ENCODE data around the gene KRTAP2-3. TPM values are rescaled to one million over a fixed set of nuclear protein-coding genes. Genes with fewer than 3 reads are reported as not detected.
"Not testable (repeated sequence)": the region's sequence is repeated elsewhere in the genome, so short reads cannot be mapped to it uniquely, and the experiment has no call there.

The KRTAP2-3 gene
- total RNA-seq, 1 experiment from 2014 or later: not detected

GRCh38 chr17:41034346-41034935 lies 25.5 kb downstream of the KRTAP2-3 start, which contains the start of gene KRTAP1-3:
KRTAP1-3 (minus strand) TSS chr17:41034874; CDS start chr17:41034821, 53 bp downstream.
- DNase-seq (ENCODE audit: low read depth): not testable (repeated sequence)

- DNase-seq (ENCODE audit: low read depth): no peak
These were observed 30.2 kb downstream of the KRTAP2-3 start, which contains the start of gene KRTAP1-4 for GRCh38 chr17:41029633-41030245. KRTAP1-4 (minus strand) TSS chr17:41030195; CDS start chr17:41030078, 117 bp downstream.

DNA sequence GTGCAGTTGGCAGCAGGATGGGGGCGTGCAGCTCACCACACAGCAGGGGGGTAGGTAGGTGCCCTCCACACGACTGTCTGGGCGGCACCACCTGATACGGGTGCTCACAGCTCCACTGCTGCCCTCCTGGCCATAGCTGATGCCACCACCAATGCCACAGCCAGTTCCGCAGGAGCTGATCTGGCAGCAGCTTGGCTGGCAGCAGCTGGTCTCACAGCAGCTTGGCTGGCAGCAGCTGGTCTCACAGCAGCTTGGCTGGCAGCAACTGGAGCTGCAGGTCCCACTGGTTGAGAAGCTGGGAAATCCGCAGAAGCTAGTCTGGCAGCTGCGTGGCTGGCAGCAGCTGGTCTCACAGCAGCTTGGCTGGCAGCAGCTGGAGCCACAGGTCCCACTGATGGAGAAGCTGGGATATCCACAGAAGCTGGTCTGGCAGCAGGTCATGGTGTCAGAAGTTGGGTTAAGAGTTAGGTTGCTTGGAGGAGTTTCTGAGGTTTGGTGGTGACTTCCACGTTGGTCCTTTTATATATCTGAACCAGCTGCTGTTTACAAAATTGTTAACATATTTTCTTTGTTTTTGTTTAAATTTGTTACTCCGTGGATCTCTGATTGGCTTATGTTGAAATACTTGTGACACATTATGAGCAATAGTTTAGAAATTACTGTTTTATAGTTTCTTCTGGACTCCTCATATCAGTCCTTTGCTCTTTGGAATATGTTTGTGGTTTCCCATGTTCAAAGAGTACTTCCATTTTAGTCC lies 33.0 kb downstream of the KRTAP2-3 start, which contains the start of gene KRTAP1-5:
TSS of gene KRTAP1-5 (minus strand) at position 494 of the 757 bp plus-strand sequence. CDS start at position 441, 53 bp downstream.
- DNase-seq (ENCODE audit: low read depth): peak; percentile 79

- DNase-seq (ENCODE audit: low read depth): no peak
These were observed 35.2 kb downstream of the KRTAP2-3 start for GRCh38 chr17:41024697-41025096.

- DNase-seq (ENCODE audit: low read depth): no peak
These were observed 39.6 kb downstream of the KRTAP2-3 start for GRCh38 chr17:41020336-41020735.

DNA sequence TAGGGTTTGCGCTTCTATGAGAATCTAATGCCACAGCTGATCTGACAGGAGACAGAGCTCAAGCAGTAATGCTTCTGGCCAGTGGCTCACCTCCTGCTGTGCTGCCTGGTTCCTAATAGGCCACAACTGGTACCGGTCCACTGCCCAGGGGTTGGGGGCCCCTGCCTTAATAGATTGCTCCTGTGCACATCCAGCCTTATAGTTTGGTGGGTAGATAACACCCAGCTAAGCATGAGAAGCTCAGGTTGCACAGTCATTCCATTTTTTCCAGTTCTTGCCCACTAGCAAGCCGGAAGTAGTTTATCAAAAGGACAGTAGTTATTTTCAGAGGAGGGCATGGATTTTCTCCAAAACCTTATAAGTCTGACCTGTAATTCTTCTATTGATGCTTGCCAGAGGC lies 40.5 kb downstream of the KRTAP2-3 start:
- DNase-seq (ENCODE audit: low read depth): no peak

DNA sequence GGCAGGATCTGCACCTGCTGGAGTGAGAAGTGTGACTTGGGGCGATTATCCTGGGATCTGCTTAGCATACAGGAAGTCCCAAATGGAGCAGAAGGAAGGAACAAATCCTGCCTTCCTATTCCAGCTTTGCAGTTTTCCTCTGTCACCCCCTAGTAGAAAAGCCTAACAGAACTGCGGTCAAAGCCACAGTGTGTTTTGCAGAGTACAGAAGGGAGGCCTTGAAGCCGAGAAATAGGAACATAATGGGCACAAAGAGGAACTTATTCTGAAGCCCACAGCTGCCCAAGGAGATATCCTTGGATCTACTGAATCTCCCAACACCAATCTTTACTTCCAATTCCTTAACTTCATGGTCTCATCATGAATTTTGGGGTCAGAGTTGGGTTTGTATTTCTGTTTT lies 41.4 kb downstream of the KRTAP2-3 start:
- no peak for DNase-seq (ENCODE audit: low read depth)

DNA sequence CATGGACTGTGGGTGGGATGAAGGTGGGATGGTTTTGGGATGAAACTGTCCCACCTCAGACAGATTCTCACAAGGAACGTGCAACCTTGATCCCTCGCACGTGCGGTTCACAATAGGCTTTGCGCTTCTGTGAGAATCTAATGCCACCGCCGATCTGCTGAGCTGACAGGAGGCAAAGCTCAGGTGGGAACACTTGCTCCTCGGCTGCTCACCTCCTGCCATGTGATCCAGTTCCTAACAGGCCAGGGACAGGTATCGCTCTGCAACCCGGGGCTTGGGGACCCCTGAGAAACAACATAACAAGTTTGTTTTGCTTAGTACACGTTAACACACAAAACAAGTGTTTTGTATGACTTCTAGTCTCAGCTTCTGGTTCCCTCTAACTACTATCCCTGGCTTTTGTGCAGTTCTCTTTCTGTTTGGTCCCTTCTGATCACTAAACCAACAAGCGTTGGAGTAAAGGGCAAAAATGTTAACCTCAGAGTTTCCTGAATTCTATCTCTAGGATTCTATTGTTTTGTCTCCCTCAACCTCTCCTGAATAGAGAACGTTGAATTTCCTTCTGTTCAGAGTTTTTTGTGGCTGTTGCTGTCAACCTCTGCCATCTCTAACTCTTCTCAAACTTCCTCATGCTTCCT lies 43.2 kb downstream of the KRTAP2-3 start:
- no peak for DNase-seq (ENCODE audit: low read depth)

DNA sequence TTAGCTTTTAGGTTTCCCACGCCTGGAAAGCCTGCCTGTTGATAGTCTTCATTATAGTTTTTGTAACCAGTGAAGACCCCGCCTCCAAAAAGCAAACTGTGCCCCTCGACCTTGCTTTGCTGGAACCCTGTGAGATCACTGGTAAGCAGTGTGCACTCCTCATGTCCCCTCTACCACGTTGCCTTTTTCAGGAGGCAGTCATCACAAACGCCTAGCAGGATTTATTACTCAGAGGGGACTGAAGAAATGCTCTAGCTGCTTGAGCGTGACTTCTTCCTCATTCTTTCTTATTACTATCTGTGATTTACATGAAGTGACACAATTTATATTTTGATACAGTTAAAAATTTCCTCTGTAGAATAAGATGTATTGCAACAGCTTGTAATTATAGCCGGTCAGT lies 44.5 kb downstream of the KRTAP2-3 start:
- no peak for DNase-seq (ENCODE audit: low read depth)

DNA sequence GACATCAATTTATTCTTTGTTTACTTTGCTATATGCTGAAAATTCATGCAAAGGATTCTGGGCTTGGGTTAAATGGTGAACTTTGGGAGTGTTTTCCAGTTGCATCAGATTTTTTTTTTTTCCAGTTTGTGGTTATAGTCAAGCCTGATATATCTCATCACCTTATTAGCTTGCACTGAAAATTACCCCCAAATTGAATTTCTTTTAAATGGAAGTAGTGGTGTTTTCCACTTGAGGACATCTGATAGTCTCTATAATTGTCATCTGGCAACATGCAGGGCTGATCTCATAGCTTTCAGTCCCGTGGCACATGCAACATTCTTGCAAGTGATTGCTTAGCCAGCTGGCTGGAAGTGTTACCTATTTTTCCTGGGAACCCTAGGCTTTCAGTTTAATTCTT lies 46.3 kb downstream of the KRTAP2-3 start:
- no peak for DNase-seq (ENCODE audit: low read depth)

GRCh38 chr17:41013181-41013580 lies 46.7 kb downstream of the KRTAP2-3 start:
- peak; percentile 4 for DNase-seq (ENCODE audit: low read depth)

- DNase-seq (ENCODE audit: low read depth): no peak
These were observed 47.4 kb downstream of the KRTAP2-3 start for GRCh38 chr17:41012326-41013120.

DNA sequence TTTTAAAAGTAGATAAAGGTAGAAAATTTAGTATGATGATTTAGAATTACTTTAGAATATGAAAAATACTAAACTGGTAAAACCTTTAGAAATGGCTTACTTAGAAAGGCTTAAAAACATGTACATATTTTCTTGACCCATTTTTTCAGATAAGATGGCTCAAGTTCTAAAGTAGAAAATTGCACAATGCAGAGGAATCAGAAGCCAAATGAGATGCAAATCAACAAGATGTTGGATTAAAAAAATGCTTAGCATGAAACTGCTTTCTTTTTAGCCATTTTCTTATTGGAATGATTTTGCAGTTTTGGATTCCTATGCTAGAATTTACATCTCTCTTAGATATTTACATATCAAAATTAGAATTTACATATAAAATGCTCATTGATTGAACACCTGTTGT lies 49.5 kb downstream of the KRTAP2-3 start:
- no peak for DNase-seq (ENCODE audit: low read depth)

DNA sequence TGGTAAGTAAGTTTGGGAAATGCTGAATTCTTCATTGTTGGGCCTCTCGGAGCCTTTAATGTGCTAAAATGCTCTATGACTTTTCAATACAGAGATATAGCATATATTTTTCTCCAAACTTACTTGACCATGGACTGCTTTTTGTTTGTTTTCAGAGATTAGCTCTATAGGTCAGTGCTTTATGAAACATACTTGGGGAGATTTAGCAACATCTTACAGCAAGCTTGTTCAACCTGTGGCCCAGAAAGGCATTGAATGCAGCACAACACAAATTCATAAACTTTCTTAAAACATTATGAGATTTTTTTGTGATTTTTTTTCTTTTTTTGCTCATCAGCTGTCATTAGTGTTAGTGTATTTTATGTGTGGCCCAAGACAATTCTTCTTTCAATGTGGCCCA lies 50.0 kb downstream of the KRTAP2-3 start:
- DNase-seq (ENCODE audit: low read depth): no peak

GRCh38 chr17:41009301-41009760 lies 50.6 kb downstream of the KRTAP2-3 start:
- DNase-seq (ENCODE audit: low read depth): no peak

Other genes with a start within 250 kb of the KRTAP2-3 start
- gene KRT10, start 237.5 kb downstream of the KRTAP2-3 start, total RNA-seq (2014; rRNA removed; shearing (Covaris generic)): 19.7 and 26.7 TPM in 2 replicates
- not detected in 2 replicates for gene KRT12, start 192.9 kb downstream of the KRTAP2-3 start, total RNA-seq (2014; rRNA removed; shearing (Covaris generic))
- not detected in 2 replicates for gene KRT20, start 174.9 kb downstream of the KRTAP2-3 start, total RNA-seq (2014; rRNA removed; shearing (Covaris generic))
- 0.20 TPM in 1 of 2 replicates, not detected in the other for gene KRT23, start 122.5 kb downstream of the KRTAP2-3 start, total RNA-seq (2014; rRNA removed; shearing (Covaris generic))
- 0.24 TPM in 1 of 2 replicates, not detected in the other for gene KRT39, start 93.2 kb downstream of the KRTAP2-3 start, total RNA-seq (2014; rRNA removed; shearing (Covaris generic))
- not detected in 2 replicates for gene KRT40, start 75.8 kb downstream of the KRTAP2-3 start, total RNA-seq (2014; rRNA removed; shearing (Covaris generic))
- gene KRTAP3-3, start 66.0 kb downstream of the KRTAP2-3 start, total RNA-seq (2014; rRNA removed; shearing (Covaris generic)): not detected in 2 replicates
- not detected in 2 replicates for gene KRTAP3-2, start 60.2 kb downstream of the KRTAP2-3 start, total RNA-seq (2014; rRNA removed; shearing (Covaris generic))
- not detected in 2 replicates for gene KRTAP3-1, start 51.0 kb downstream of the KRTAP2-3 start, total RNA-seq (2014; rRNA removed; shearing (Covaris generic))
- not detected in 2 replicates for gene KRTAP1-5, start 32.9 kb downstream of the KRTAP2-3 start, total RNA-seq (2014; rRNA removed; shearing (Covaris generic))
- not detected in 2 replicates for gene KRTAP1-4, start 29.9 kb downstream of the KRTAP2-3 start, total RNA-seq (2014; rRNA removed; shearing (Covaris generic))
- gene KRTAP1-3, start 25.2 kb downstream of the KRTAP2-3 start, total RNA-seq (2014; rRNA removed; shearing (Covaris generic)): not detected in 2 replicates
- gene KRTAP1-1, start 18.7 kb downstream of the KRTAP2-3 start, total RNA-seq (2014; rRNA removed; shearing (Covaris generic)): not detected in 2 replicates
- 0.48 TPM in 1 of 2 replicates, not detected in the other for gene KRTAP2-1, start 12.8 kb downstream of the KRTAP2-3 start, total RNA-seq (2014; rRNA removed; shearing (Covaris generic))
- not detected in 2 replicates for gene KRTAP2-2, start 4.9 kb downstream of the KRTAP2-3 start, total RNA-seq (2014; rRNA removed; shearing (Covaris generic))
- gene KRTAP2-4, start 5.8 kb upstream of the KRTAP2-3 start, total RNA-seq (2014; rRNA removed; shearing (Covaris generic)): not detected in 2 replicates
- not detected in 2 replicates for gene KRTAP4-7, start 24.0 kb upstream of the KRTAP2-3 start, total RNA-seq (2014; rRNA removed; shearing (Covaris generic))
- not detected in 2 replicates for gene KRTAP4-8, start 38.0 kb upstream of the KRTAP2-3 start, total RNA-seq (2014; rRNA removed; shearing (Covaris generic))
- gene KRTAP4-16, start 42.1 kb upstream of the KRTAP2-3 start, total RNA-seq (2014; rRNA removed; shearing (Covaris generic)): not detected in 2 replicates
- gene KRTAP4-9, start 45.3 kb upstream of the KRTAP2-3 start, total RNA-seq (2014; rRNA removed; shearing (Covaris generic)): not detected in 2 replicates
- not detected in 2 replicates for gene KRTAP4-11, start 58.3 kb upstream of the KRTAP2-3 start, total RNA-seq (2014; rRNA removed; shearing (Covaris generic))
- gene KRTAP4-12, start 64.1 kb upstream of the KRTAP2-3 start, total RNA-seq (2014; rRNA removed; shearing (Covaris generic)): not detected in 2 replicates
- gene KRTAP4-6, start 80.4 kb upstream of the KRTAP2-3 start, total RNA-seq (2014; rRNA removed; shearing (Covaris generic)): not detected in 2 replicates
- not detected in 2 replicates for gene KRTAP4-5, start 89.7 kb upstream of the KRTAP2-3 start, total RNA-seq (2014; rRNA removed; shearing (Covaris generic))
- not detected in 2 replicates for gene KRTAP4-4, start 100.6 kb upstream of the KRTAP2-3 start, total RNA-seq (2014; rRNA removed; shearing (Covaris generic))
- not detected in 2 replicates for gene KRTAP4-3, start 108.1 kb upstream of the KRTAP2-3 start, total RNA-seq (2014; rRNA removed; shearing (Covaris generic))
- not detected in 2 replicates for gene KRTAP4-2, start 118.1 kb upstream of the KRTAP2-3 start, total RNA-seq (2014; rRNA removed; shearing (Covaris generic))
- gene KRTAP4-1, start 124.8 kb upstream of the KRTAP2-3 start, total RNA-seq (2014; rRNA removed; shearing (Covaris generic)): not detected in 2 replicates
- gene KRTAP9-1, start 129.8 kb upstream of the KRTAP2-3 start, total RNA-seq (2014; rRNA removed; shearing (Covaris generic)): not detected in 2 replicates
- not detected in 2 replicates for gene KRTAP9-2, start 166.5 kb upstream of the KRTAP2-3 start, total RNA-seq (2014; rRNA removed; shearing (Covaris generic))
- gene KRTAP9-3, start 172.3 kb upstream of the KRTAP2-3 start, total RNA-seq (2014; rRNA removed; shearing (Covaris generic)): not detected in 2 replicates
- gene KRTAP9-8, start 177.9 kb upstream of the KRTAP2-3 start, total RNA-seq (2014; rRNA removed; shearing (Covaris generic)): not detected in 2 replicates
- gene KRTAP9-4, start 189.6 kb upstream of the KRTAP2-3 start, total RNA-seq (2014; rRNA removed; shearing (Covaris generic)): not detected in 2 replicates
- not detected in 2 replicates for gene KRTAP9-9, start 195.3 kb upstream of the KRTAP2-3 start, total RNA-seq (2014; rRNA removed; shearing (Covaris generic))
- gene KRTAP9-6, start 205.3 kb upstream of the KRTAP2-3 start, total RNA-seq (2014; rRNA removed; shearing (Covaris generic)): not detected in 2 replicates
- not detected in 2 replicates for gene KRTAP9-7, start 215.6 kb upstream of the KRTAP2-3 start, total RNA-seq (2014; rRNA removed; shearing (Covaris generic))
- gene KRTAP29-1, start 242.7 kb upstream of the KRTAP2-3 start, total RNA-seq (2014; rRNA removed; shearing (Covaris generic)): not detected in 2 replicates
- not detected in 2 replicates for gene KRTAP16-1, start 249.2 kb upstream of the KRTAP2-3 start, total RNA-seq (2014; rRNA removed; shearing (Covaris generic))